B cell (primary cell): ENCODE measurements around the gene STPG3. TPM values are rescaled to one million over a fixed set of nuclear protein-coding genes. Genes with fewer than 3 reads are reported as not detected.

Experiments used
- ATAC-seq: fragments of 200-7000 bp; cut with Tn5 transposase; one replicate; pipeline ENCODE4 v1.10.0; 2021; ENCODE audit warnings: low read depth, mild to moderate bottlenecking, moderate number of reproducible peaks, moderate library complexity
- CTCF ChIA-PET: fragments of 350-600 bp; sonication (Branson Sonifier 250); formaldehyde crosslinking; loops from one replicate; lab custom pipeline; 2021; ENCODE audit warnings: antibody characterized with exemption, inconsistent platforms; lab: Charles Lee
- POLR2A ChIA-PET: fragments of 350-600 bp; sonication (Branson Sonifier 250); formaldehyde crosslinking; loops from one replicate; lab custom pipeline; 2021; ENCODE audit warnings: antibody characterized with exemption; lab: Charles Lee
- DNase-seq: peaks from one replicate; pipeline ENCODE4 v3.0.0; 2013
- H2AFZ ChIP-seq: 2 replicates; pipeline ENCODE4 v1.6.1; 2012; ENCODE audit warnings: mild to moderate bottlenecking, low read depth, low read length; ENCODE audit not compliant: insufficient read depth, poor library complexity, severe bottlenecking
- H3K27ac ChIP-seq, 2 donors: 1 replicate in 1 of 2; 2 replicates in 1 of 2; pipeline ENCODE4 v1.5.1; 2012 to 2013; ENCODE audit warnings: low read length in 2 of 2, mild to moderate bottlenecking in 2 of 2, moderate library complexity in 1 of 2
- H3K27me3 ChIP-seq, 4 experiments: fragments of 200-600 bp in 1 of 4; sonication (generic) in 1 of 4; replicated peaks in 1 of 4; 1 replicate in 2 of 4; 2 replicates in 2 of 4; pipeline versions ENCODE4 v1.6.1 to v1.7.0; 2013 to 2016; ENCODE audit warnings: low read length in 3 of 4, mild to moderate bottlenecking in 2 of 4, mixed read lengths in 1 of 4, moderate library complexity in 1 of 4; ENCODE audit not compliant: insufficient read depth in 4 of 4, control insufficient read depth in 3 of 4; ENCODE audit errors: control extremely low read depth in 1 of 4
- H3K36me3 ChIP-seq, 2 experiments: replicated peaks in 1 of 2; 1 replicate in 1 of 2; 2 replicates in 1 of 2; pipeline versions ENCODE4 v1.6.1 to v1.7.1; 2013; ENCODE audit warnings: low read length in 1 of 2; ENCODE audit not compliant: insufficient read depth in 2 of 2, control insufficient read depth in 1 of 2; ENCODE audit errors: control extremely low read depth in 1 of 2, extremely low read depth in 1 of 2
- H3K4me1 ChIP-seq, 2 donors: fragments of 200-600 bp in 1 of 2; sonication (generic) in 1 of 2; 1 replicate in 1 of 2; 2 replicates in 1 of 2; pipeline versions ENCODE4 v1.5.1 to v1.6.1; 2013 to 2017; ENCODE audit warnings: low read length in 2 of 2; ENCODE audit not compliant: control insufficient read depth in 2 of 2, insufficient read depth in 2 of 2
- H3K4me2 ChIP-seq: replicated peaks from 2 replicates; pipeline ENCODE3; 2012; ENCODE audit warnings: mild to moderate bottlenecking, low read depth, low read length; ENCODE audit not compliant: poor library complexity, severe bottlenecking
- H3K4me3 ChIP-seq, 5 experiments: fragments of 200-600 bp in 1 of 5; sonication (generic) in 1 of 5; 1 replicate in 3 of 5; 2 replicates in 2 of 5; pipeline versions ENCODE4 v1.5.1 to v1.7.0; 2011 to 2016; ENCODE audit warnings: low read length in 4 of 5, mild to moderate bottlenecking in 4 of 5, low read depth in 2 of 5, control low read depth in 1 of 5, moderate library complexity in 1 of 5; ENCODE audit not compliant: insufficient read depth in 1 of 5; ENCODE audit errors: control extremely low read depth in 1 of 5, extremely low read depth in 1 of 5
- H3K79me2 ChIP-seq: fragments of 200-600 bp; sonication (generic); one replicate; pipeline ENCODE4 v1.6.0; 2016; ENCODE audit warnings: low read length; ENCODE audit not compliant: control insufficient read depth, insufficient read depth
- H3K9ac ChIP-seq: fragments of 200-600 bp; sonication (generic); 2 replicates; pipeline ENCODE4 v1.6.1; 2017; ENCODE audit warnings: mild to moderate bottlenecking, low read length, moderate library complexity
- H3K9me3 ChIP-seq, 3 donors: one replicate each; pipeline versions ENCODE4 v1.6.1 to v1.7.1; 2013; ENCODE audit warnings: low read length in 2 of 3; ENCODE audit not compliant: control insufficient read depth in 2 of 3, insufficient read depth in 1 of 3; ENCODE audit errors: control extremely low read depth in 1 of 3
- H4K20me1 ChIP-seq: 2 replicates; pipeline ENCODE4 v1.6.0; 2012; ENCODE audit warnings: mild to moderate bottlenecking, low read length; ENCODE audit not compliant: insufficient read depth, control insufficient read depth, poor library complexity, severe bottlenecking
- H3K27ac Mint-ChIP-seq: one replicate; pipeline ENCODE4 v1.8.0; 2021; ENCODE audit warnings: mixed read lengths
- H3K27me3 Mint-ChIP-seq: one replicate; pipeline ENCODE4 v1.8.0; 2021; ENCODE audit warnings: mixed read lengths
- H3K4me1 Mint-ChIP-seq: one replicate; pipeline ENCODE4 v1.8.0; 2021; ENCODE audit warnings: mixed read lengths
- H3K4me3 Mint-ChIP-seq: one replicate; pipeline ENCODE4 v1.8.0; 2021; ENCODE audit warnings: mixed read lengths
- H3K9me3 Mint-ChIP-seq: one replicate; pipeline ENCODE4 v1.8.0; 2022; ENCODE audit warnings: mixed read lengths; ENCODE audit not compliant: insufficient read depth
- EZH2 ChIP-seq: IDR thresholded peaks from 2 replicates; pipeline ENCODE4 v1.6.1; 2012; ENCODE audit warnings: borderline replicate concordance, low read depth, mild to moderate bottlenecking, moderate library complexity, low read length; ENCODE audit not compliant: insufficient read depth, poor library complexity, severe bottlenecking
- WGBS: methylation state at CpG from one replicate; pipeline ENCODE4 v1.1.5; 2013; ENCODE audit warnings: missing lambda C conversion rate; ENCODE audit not compliant: insufficient coverage; 5-methylcytosine and 5-hydroxymethylcytosine counted together
- intact Hi-C: fragments of 100-400 bp; cut with micrococcal nuclease; formaldehyde crosslinking; loops from one replicate; pipeline ENCODE4 v1.10.0; 2022
- polyA plus RNA-seq: library from polyadenylated mRNA; depleted of rRNA; stranded (reverse); fragments of >200 nt; gene quantifications from 2 replicates; pipeline ENCODE4 v1.2.3, GENCODE V29; 2012
- total RNA-seq, 2 donors: library from RNA; stranded (reverse); fragments of 120-200 nt in 1 of 2; gene quantifications; 1 replicate in 1 of 2; 2 replicates in 1 of 2; pipeline versions ENCODE4 v1.2.3 to v1.2.4, GENCODE V29; 2013 to 2022
- TF ChIP-seq, protein P1 (sequence below): fragments of 200-600 bp; IDR thresholded peaks from one replicate; pipeline ENCODE4 v1.8.0; 2022; ENCODE audit warnings: antibody characterized with exemption, mild to moderate bottlenecking

STPG3 gene
- total and polyA plus RNA-seq, 2 donors (not counting 1 experiment from before 2014, with no cell fraction given), result not detected

DNA sequence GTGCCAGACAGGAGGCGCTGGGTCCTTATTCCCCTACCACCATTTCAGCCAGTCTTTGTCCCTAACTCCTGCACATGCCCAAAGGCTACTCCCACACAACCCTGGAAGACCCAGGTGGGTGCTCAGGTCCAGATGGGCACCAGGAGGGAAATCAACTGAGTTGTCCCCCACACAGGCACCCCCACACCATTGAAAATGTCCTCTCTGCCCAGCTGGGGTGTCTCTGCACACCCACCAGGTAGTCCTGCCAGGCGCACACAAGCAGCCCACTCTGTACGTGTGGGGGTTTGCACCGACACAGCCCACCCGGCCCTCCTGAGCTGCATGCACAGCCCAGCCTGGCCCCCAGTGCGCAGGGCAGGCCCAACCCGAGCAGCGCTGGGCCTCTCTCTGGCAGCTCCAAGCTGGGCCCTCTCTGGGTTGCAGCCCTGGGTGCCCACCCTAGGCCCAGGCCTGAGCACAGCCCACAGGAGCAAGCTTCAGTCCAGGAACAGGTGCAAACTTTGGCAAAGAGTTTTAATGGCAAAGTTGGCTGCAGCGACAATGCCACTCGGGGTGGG, 31.2 kb upstream of the STPG3 start:
- ChIA-PET CTCF (interaction anchor here (0.9 kb wide), 1 partner anchor 11 kb away, joined by 3 read pairs; no protein-coding TSS in a partner anchor), POLR2A (interaction anchor here (0.7 to 1.1 kb wide), 3 partner anchors 19 to 539 kb away, joined by 3 to 10 read pairs (median 5); partner anchors contain the start of gene TPRN)
- H3K4me1 Mint-ChIP-seq, result peaks cover 12% of the 10 kb centered on the region
- Histone ChIP-seq H3K79me2 (no peaks in the 10 kb centered on the region), H2AFZ (no peak overlapping the region), H3K36me3 (no peaks in the 10 kb centered on the region), H3K27me3 (no peaks in the 10 kb centered on the region), H3K9me3 (no peaks in the 10 kb centered on the region), H3K4me2 (no peak overlapping the region), H3K4me3 (no peak overlapping the region), H3K4me1 (peaks cover 9 to 20% of the 10 kb centered on the region in 2 donors), H3K9ac (no peak overlapping the region), H3K27ac (no peak overlapping the region), H4K20me1 (no peaks in the 10 kb centered on the region)
- H3K27me3 Mint-ChIP-seq, result no peaks in the 10 kb centered on the region
- no peaks in the 10 kb centered on the region for H3K9me3 Mint-ChIP-seq
- H3K4me3 Mint-ChIP-seq, result no peak overlapping the region
- no peak overlapping the region for H3K27ac Mint-ChIP-seq
- 96% methylated on average over 10 of the region's 10 CpGs for WGBS
- intact Hi-C loops, result loop anchor here (5.0 kb wide), 1 partner anchor 387 kb away; the partner anchor contains the start of gene ARRDC1
- no peak for TF ChIP-seq EZH2
- TF ChIP-seq, protein P1, sequence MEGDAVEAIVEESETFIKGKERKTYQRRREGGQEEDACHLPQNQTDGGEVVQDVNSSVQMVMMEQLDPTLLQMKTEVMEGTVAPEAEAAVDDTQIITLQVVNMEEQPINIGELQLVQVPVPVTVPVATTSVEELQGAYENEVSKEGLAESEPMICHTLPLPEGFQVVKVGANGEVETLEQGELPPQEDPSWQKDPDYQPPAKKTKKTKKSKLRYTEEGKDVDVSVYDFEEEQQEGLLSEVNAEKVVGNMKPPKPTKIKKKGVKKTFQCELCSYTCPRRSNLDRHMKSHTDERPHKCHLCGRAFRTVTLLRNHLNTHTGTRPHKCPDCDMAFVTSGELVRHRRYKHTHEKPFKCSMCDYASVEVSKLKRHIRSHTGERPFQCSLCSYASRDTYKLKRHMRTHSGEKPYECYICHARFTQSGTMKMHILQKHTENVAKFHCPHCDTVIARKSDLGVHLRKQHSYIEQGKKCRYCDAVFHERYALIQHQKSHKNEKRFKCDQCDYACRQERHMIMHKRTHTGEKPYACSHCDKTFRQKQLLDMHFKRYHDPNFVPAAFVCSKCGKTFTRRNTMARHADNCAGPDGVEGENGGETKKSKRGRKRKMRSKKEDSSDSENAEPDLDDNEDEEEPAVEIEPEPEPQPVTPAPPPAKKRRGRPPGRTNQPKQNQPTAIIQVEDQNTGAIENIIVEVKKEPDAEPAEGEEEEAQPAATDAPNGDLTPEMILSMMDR, result no peak
- ATAC-seq (no peak), DNase-seq (no peak)
